B cell (primary cell): ENCODE measurements around the gene SAG. TPM values are rescaled to one million over a fixed set of nuclear protein-coding genes. Genes with fewer than 3 reads are reported as not detected.

Source experiments
- ATAC-seq: fragments of 200-7000 bp; cut with Tn5 transposase; one replicate; pipeline ENCODE4 v1.10.0; 2021; ENCODE audit warnings: low read depth, mild to moderate bottlenecking, moderate number of reproducible peaks, moderate library complexity
- CTCF ChIA-PET: fragments of 350-600 bp; sonication (Branson Sonifier 250); formaldehyde crosslinking; loops from one replicate; lab custom pipeline; 2021; ENCODE audit warnings: antibody characterized with exemption, inconsistent platforms; lab: Charles Lee
- POLR2A ChIA-PET: fragments of 350-600 bp; sonication (Branson Sonifier 250); formaldehyde crosslinking; loops from one replicate; lab custom pipeline; 2021; ENCODE audit warnings: antibody characterized with exemption; lab: Charles Lee
- DNase-seq: peaks from one replicate; pipeline ENCODE4 v3.0.0; 2013
- H2AFZ ChIP-seq: 2 replicates; pipeline ENCODE4 v1.6.1; 2012; ENCODE audit warnings: mild to moderate bottlenecking, low read depth, low read length; ENCODE audit not compliant: insufficient read depth, poor library complexity, severe bottlenecking
- H3K27ac ChIP-seq, 2 donors: 1 replicate in 1 of 2; 2 replicates in 1 of 2; pipeline ENCODE4 v1.5.1; 2012 to 2013; ENCODE audit warnings: low read length in 2 of 2, mild to moderate bottlenecking in 2 of 2, moderate library complexity in 1 of 2
- H3K27me3 ChIP-seq, 4 experiments: fragments of 200-600 bp in 1 of 4; sonication (generic) in 1 of 4; replicated peaks in 1 of 4; 1 replicate in 2 of 4; 2 replicates in 2 of 4; pipeline versions ENCODE4 v1.6.1 to v1.7.0; 2013 to 2016; ENCODE audit warnings: low read length in 3 of 4, mild to moderate bottlenecking in 2 of 4, mixed read lengths in 1 of 4, moderate library complexity in 1 of 4; ENCODE audit not compliant: insufficient read depth in 4 of 4, control insufficient read depth in 3 of 4; ENCODE audit errors: control extremely low read depth in 1 of 4
- H3K36me3 ChIP-seq, 2 experiments: replicated peaks in 1 of 2; 1 replicate in 1 of 2; 2 replicates in 1 of 2; pipeline versions ENCODE4 v1.6.1 to v1.7.1; 2013; ENCODE audit warnings: low read length in 1 of 2; ENCODE audit not compliant: insufficient read depth in 2 of 2, control insufficient read depth in 1 of 2; ENCODE audit errors: control extremely low read depth in 1 of 2, extremely low read depth in 1 of 2
- H3K4me1 ChIP-seq, 2 donors: fragments of 200-600 bp in 1 of 2; sonication (generic) in 1 of 2; 1 replicate in 1 of 2; 2 replicates in 1 of 2; pipeline versions ENCODE4 v1.5.1 to v1.6.1; 2013 to 2017; ENCODE audit warnings: low read length in 2 of 2; ENCODE audit not compliant: control insufficient read depth in 2 of 2, insufficient read depth in 2 of 2
- H3K4me2 ChIP-seq: replicated peaks from 2 replicates; pipeline ENCODE3; 2012; ENCODE audit warnings: mild to moderate bottlenecking, low read depth, low read length; ENCODE audit not compliant: poor library complexity, severe bottlenecking
- H3K4me3 ChIP-seq, 5 experiments: fragments of 200-600 bp in 1 of 5; sonication (generic) in 1 of 5; 1 replicate in 3 of 5; 2 replicates in 2 of 5; pipeline versions ENCODE4 v1.5.1 to v1.7.0; 2011 to 2016; ENCODE audit warnings: low read length in 4 of 5, mild to moderate bottlenecking in 4 of 5, low read depth in 2 of 5, control low read depth in 1 of 5, moderate library complexity in 1 of 5; ENCODE audit not compliant: insufficient read depth in 1 of 5; ENCODE audit errors: control extremely low read depth in 1 of 5, extremely low read depth in 1 of 5
- H3K79me2 ChIP-seq: fragments of 200-600 bp; sonication (generic); one replicate; pipeline ENCODE4 v1.6.0; 2016; ENCODE audit warnings: low read length; ENCODE audit not compliant: control insufficient read depth, insufficient read depth
- H3K9ac ChIP-seq: fragments of 200-600 bp; sonication (generic); 2 replicates; pipeline ENCODE4 v1.6.1; 2017; ENCODE audit warnings: mild to moderate bottlenecking, low read length, moderate library complexity
- H3K9me3 ChIP-seq, 3 donors: one replicate each; pipeline versions ENCODE4 v1.6.1 to v1.7.1; 2013; ENCODE audit warnings: low read length in 2 of 3; ENCODE audit not compliant: control insufficient read depth in 2 of 3, insufficient read depth in 1 of 3; ENCODE audit errors: control extremely low read depth in 1 of 3
- H4K20me1 ChIP-seq: 2 replicates; pipeline ENCODE4 v1.6.0; 2012; ENCODE audit warnings: mild to moderate bottlenecking, low read length; ENCODE audit not compliant: insufficient read depth, control insufficient read depth, poor library complexity, severe bottlenecking
- H3K27ac Mint-ChIP-seq: one replicate; pipeline ENCODE4 v1.8.0; 2021; ENCODE audit warnings: mixed read lengths
- H3K27me3 Mint-ChIP-seq: one replicate; pipeline ENCODE4 v1.8.0; 2021; ENCODE audit warnings: mixed read lengths
- H3K4me1 Mint-ChIP-seq: one replicate; pipeline ENCODE4 v1.8.0; 2021; ENCODE audit warnings: mixed read lengths
- H3K4me3 Mint-ChIP-seq: one replicate; pipeline ENCODE4 v1.8.0; 2021; ENCODE audit warnings: mixed read lengths
- H3K9me3 Mint-ChIP-seq: one replicate; pipeline ENCODE4 v1.8.0; 2022; ENCODE audit warnings: mixed read lengths; ENCODE audit not compliant: insufficient read depth
- EZH2 ChIP-seq: IDR thresholded peaks from 2 replicates; pipeline ENCODE4 v1.6.1; 2012; ENCODE audit warnings: borderline replicate concordance, low read depth, mild to moderate bottlenecking, moderate library complexity, low read length; ENCODE audit not compliant: insufficient read depth, poor library complexity, severe bottlenecking
- WGBS: methylation state at CpG from one replicate; pipeline ENCODE4 v1.1.5; 2013; ENCODE audit warnings: missing lambda C conversion rate; ENCODE audit not compliant: insufficient coverage; 5-methylcytosine and 5-hydroxymethylcytosine counted together
- intact Hi-C: fragments of 100-400 bp; cut with micrococcal nuclease; formaldehyde crosslinking; loops from one replicate; pipeline ENCODE4 v1.10.0; 2022
- polyA plus RNA-seq: library from polyadenylated mRNA; depleted of rRNA; stranded (reverse); fragments of >200 nt; gene quantifications from 2 replicates; pipeline ENCODE4 v1.2.3, GENCODE V29; 2012
- total RNA-seq, 2 donors: library from RNA; stranded (reverse); fragments of 120-200 nt in 1 of 2; gene quantifications; 1 replicate in 1 of 2; 2 replicates in 1 of 2; pipeline versions ENCODE4 v1.2.3 to v1.2.4, GENCODE V29; 2013 to 2022
- TF ChIP-seq, protein P1 (sequence below): fragments of 200-600 bp; IDR thresholded peaks from one replicate; pipeline ENCODE4 v1.8.0; 2022; ENCODE audit warnings: antibody characterized with exemption, mild to moderate bottlenecking

SAG gene
- total and polyA plus RNA-seq, 2 donors (not counting 1 experiment from before 2014, with no cell fraction given) = 0.03 to 0.17 TPM

DNA sequence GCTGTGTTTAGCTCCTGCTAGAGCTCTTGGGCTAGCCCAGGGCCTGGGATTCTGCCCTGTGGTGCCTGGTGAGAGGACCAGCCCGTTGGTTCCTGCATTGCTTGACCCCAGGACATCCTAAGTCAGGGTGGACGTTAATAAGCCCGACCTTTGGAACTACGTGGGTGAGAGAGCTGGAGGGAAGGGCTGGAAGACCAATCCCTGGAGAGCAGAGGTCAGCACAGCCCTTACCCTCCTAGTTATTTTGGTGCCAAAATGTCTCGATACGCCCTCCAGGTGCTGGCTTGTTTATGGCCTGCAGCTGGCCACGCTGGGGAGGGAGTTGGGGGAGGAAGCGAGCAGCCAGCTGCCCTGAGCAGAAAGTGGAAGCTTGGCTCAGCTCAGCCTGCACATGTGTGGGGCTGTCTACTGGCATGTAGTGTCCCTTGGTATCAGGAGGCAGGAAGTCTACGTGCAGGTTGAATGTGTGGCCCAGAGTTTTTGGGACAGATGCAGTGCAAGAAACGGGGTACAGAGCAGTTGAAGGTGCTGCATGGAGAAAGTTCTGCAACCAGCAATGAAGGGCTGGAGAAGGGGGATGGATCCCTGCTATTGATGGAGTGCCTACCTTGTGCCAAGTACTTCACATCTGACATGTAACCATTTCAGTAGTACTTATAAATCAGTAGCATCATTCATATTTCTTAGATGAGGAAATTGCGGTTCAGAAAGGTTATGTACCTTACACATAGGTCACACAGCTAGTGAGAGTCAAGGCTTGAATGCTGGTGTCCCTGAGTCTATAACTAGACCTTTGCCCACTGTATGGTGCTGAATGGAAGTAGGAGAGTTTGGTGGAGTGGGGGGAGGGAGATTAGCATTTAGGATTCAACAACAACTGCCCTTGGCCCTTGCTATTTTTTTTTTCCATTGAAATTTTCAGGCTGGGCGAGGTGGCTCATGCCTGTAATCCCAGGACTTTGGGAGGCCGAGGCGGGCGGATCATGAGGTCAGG lies 41.7 kb downstream of the SAG start:
- Histone ChIP-seq H3K4me2 (peak overlapping the region; percentile 76), H3K4me1 (peaks cover 60 to 66% of the 10 kb centered on the region in 2 donors), H4K20me1 (no peaks in the 10 kb centered on the region), H3K4me3 (peak overlapping the region in 2 of 5 experiments; percentile 20 to 42), H3K27ac (peak overlapping the region; percentile 72 to 78), H3K9ac (peak overlapping the region; percentile 41), H3K36me3 (peaks cover 0 to 4% of the 10 kb centered on the region in 2 experiments), H3K79me2 (peaks cover 34% of the 10 kb centered on the region), H2AFZ (peak overlapping the region; percentile 60), H3K27me3 (no peaks in the 10 kb centered on the region), H3K9me3 (no peaks in the 10 kb centered on the region)
- DNase-seq (peak; percentile 70), ATAC-seq (peak; percentile 65)
- no peak for TF ChIP-seq EZH2
- TF ChIP-seq, protein P1, sequence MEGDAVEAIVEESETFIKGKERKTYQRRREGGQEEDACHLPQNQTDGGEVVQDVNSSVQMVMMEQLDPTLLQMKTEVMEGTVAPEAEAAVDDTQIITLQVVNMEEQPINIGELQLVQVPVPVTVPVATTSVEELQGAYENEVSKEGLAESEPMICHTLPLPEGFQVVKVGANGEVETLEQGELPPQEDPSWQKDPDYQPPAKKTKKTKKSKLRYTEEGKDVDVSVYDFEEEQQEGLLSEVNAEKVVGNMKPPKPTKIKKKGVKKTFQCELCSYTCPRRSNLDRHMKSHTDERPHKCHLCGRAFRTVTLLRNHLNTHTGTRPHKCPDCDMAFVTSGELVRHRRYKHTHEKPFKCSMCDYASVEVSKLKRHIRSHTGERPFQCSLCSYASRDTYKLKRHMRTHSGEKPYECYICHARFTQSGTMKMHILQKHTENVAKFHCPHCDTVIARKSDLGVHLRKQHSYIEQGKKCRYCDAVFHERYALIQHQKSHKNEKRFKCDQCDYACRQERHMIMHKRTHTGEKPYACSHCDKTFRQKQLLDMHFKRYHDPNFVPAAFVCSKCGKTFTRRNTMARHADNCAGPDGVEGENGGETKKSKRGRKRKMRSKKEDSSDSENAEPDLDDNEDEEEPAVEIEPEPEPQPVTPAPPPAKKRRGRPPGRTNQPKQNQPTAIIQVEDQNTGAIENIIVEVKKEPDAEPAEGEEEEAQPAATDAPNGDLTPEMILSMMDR = no peak
- CTCF ChIA-PET = interaction anchor here (0.7 to 3.1 kb wide), 10 partner anchors 8 to 81 kb away, joined by 3 to 17 read pairs (median 4); no protein-coding TSS in a partner anchor
- Mint-ChIP-seq H3K4me1 (peaks cover 72% of the 10 kb centered on the region), H3K27me3 (no peaks in the 10 kb centered on the region), H3K4me3 (peak overlapping the region; percentile 85), H3K27ac (peak overlapping the region; percentile 91), H3K9me3 (no peaks in the 10 kb centered on the region)
- intact Hi-C loops = loop anchor here (1.0 kb wide), 1 partner anchor 18 kb away; no protein-coding TSS in a partner anchor
- POLR2A ChIA-PET = interaction anchor here (0.6 to 1.8 kb wide), 8 partner anchors 10 to 1146 kb away, joined by 3 to 25 read pairs (median 4); partner anchors contain the start of gene INPP5D
- WGBS = 12% methylated on average over 10 of the region's 15 CpGs
